Skin of body (tissue), 1 donor: Measurements from ENCODE around the gene CYP4A22. TPM values are rescaled to one million over a fixed set of nuclear protein-coding genes. Genes with fewer than 3 reads are reported as not detected.

Source experiments
- total RNA-seq: library from RNA; depleted of rRNA; stranded (reverse); fragments of >200 nt; gene quantifications from one replicate; pipeline ENCODE4 v1.2.3, GENCODE V29; 2014

Gene CYP4A22
- total RNA-seq, 1 donor from 2014 or later = not detected

Other genes starting within 250 kb of the CYP4A22 start
- gene CYP4A11, start 196.0 kb upstream of the CYP4A22 start, total RNA-seq = not detected
- 2.8 TPM for gene CYP4X1, start 113.8 kb upstream of the CYP4A22 start, total RNA-seq
- 0.39 TPM for gene CYP4Z1, start 70.2 kb upstream of the CYP4A22 start, total RNA-seq
- 5.2 TPM for gene PDZK1IP1, start 52.6 kb downstream of the CYP4A22 start, total RNA-seq
- 5.3 TPM for gene TAL1, start 94.8 kb downstream of the CYP4A22 start, total RNA-seq
- gene STIL, start 176.7 kb downstream of the CYP4A22 start, total RNA-seq = 7.1 TPM
- 76.2 TPM for gene CMPK1, start 196.3 kb downstream of the CYP4A22 start, total RNA-seq